Gastrocnemius medialis (tissue), 4 donors: ENCODE results near the gene TUBB6.

Experiments
- POLR2A ChIP-seq, 2 donors: fragments of 450-650 bp; IDR thresholded peaks; one replicate each; pipeline ENCODE4 v1.6.1; 2017; ENCODE audit warnings: antibody characterized with exemption in 2 of 2, mild to moderate bottlenecking in 2 of 2, moderate library complexity in 2 of 2
- TF ChIP-seq, protein P1 (sequence below), 5 experiments: fragments of 450-650 bp in 3 of 5; fragments of 200-600 bp in 2 of 5; sonication (generic) in 2 of 5; IDR thresholded peaks in 4 of 5; conservative IDR thresholded peaks in 1 of 5; 1 replicate in 4 of 5; 2 replicates in 1 of 5; pipeline ENCODE4 v1.5.1; 2016 to 2019; ENCODE audit warnings: antibody characterized with exemption in 5 of 5, mild to moderate bottlenecking in 3 of 5, moderate library complexity in 3 of 5

DNA sequence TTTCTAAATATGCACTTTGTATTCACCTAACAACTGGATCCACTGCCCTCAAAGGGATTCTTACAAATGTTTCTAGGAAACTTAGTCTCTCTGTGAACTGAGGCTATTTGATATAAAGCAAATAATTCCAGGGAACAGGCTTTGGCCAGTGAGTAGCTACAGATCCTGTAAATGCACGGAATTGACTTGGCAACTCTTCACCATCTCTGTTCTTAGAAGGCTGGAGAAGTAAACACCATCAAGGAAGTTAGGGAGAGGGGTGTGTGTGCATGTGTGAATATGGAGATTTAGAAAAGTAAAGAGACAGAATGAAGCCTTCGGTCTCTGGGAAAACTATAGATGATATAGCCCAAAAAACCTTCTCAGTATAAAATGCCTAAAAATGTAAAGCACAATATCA, 43.2 kb upstream of the TUBB6 start:
- TF ChIP-seq POLR2A (IDR thresholded peaks at IDR 0.05), result no peak
- TF ChIP-seq, protein P1, sequence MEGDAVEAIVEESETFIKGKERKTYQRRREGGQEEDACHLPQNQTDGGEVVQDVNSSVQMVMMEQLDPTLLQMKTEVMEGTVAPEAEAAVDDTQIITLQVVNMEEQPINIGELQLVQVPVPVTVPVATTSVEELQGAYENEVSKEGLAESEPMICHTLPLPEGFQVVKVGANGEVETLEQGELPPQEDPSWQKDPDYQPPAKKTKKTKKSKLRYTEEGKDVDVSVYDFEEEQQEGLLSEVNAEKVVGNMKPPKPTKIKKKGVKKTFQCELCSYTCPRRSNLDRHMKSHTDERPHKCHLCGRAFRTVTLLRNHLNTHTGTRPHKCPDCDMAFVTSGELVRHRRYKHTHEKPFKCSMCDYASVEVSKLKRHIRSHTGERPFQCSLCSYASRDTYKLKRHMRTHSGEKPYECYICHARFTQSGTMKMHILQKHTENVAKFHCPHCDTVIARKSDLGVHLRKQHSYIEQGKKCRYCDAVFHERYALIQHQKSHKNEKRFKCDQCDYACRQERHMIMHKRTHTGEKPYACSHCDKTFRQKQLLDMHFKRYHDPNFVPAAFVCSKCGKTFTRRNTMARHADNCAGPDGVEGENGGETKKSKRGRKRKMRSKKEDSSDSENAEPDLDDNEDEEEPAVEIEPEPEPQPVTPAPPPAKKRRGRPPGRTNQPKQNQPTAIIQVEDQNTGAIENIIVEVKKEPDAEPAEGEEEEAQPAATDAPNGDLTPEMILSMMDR (IDR thresholded peaks at IDR 0.05 in 4 of 5, conservative IDR thresholded peaks at IDR 0.05 in 1 of 5), result no peak
